ENCODE measurements around the gene MYO1B.

Gene MYO1B

DNA sequence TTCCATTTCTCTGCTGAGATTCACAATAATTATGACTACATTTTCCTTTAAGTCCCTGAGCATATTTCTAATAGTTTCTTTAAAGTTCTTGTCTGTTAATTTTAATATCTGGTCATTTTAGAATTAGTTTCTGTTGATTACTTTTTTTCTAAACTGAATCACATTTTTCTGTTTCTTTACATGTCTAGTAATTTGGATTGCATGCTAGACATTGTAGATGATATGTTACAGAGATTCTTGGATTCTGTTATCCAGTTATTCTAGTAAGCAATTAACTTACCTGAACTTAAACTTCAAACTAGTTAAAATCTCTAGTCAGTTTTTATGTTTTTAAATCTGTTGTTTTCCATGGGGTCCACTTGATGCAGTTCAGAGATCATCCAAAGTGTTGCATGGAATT lies 214.0 kb downstream of the MYO1B start:
- Mint-ChIP-seq H3K4me1 (ENCODE audit: low read depth) (no peaks in the 10 kb centered on the region), H3K9me3 (no peaks in the 10 kb centered on the region), H3K27me3 (ENCODE audit: low read depth) (peaks cover 4% of the 10 kb centered on the region), H3K36me3 (ENCODE audit: low read depth) (no peaks in the 10 kb centered on the region), H3K27ac (no peak overlapping the region), H3K4me3 (no peak overlapping the region)
- DNase-seq (ENCODE audit: low spot score): no peak

DNA sequence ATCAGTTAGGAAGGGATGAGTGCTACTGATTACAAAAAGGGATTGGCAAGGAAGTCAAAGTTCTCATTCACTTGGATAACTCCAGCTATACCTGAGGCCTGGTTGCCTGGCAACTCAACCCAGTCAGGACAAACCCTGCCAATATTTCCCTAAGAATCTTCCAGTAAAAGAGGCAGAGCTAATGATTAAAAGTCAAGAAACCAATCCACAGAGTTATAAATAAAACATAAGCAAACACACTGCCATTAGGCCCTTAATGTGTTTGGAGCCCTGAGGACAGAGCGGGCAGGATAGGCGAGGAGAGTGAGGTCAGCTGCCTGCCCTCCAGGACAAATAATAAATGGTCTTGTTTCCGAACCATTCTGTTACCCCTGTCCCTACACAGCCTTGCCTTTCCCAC lies 217.2 kb downstream of the MYO1B start:
- no peaks in the 10 kb centered on the region for H3K4me1 Mint-ChIP-seq (ENCODE audit: low read depth)
- no peaks in the 10 kb centered on the region for H3K9me3 Mint-ChIP-seq
- H3K27ac Mint-ChIP-seq: no peak overlapping the region
- no peak for DNase-seq (ENCODE audit: low spot score)
- no peak overlapping the region for H3K4me3 Mint-ChIP-seq
- H3K36me3 Mint-ChIP-seq (ENCODE audit: low read depth): no peaks in the 10 kb centered on the region
- peaks cover 4% of the 10 kb centered on the region for H3K27me3 Mint-ChIP-seq (ENCODE audit: low read depth)

DNA sequence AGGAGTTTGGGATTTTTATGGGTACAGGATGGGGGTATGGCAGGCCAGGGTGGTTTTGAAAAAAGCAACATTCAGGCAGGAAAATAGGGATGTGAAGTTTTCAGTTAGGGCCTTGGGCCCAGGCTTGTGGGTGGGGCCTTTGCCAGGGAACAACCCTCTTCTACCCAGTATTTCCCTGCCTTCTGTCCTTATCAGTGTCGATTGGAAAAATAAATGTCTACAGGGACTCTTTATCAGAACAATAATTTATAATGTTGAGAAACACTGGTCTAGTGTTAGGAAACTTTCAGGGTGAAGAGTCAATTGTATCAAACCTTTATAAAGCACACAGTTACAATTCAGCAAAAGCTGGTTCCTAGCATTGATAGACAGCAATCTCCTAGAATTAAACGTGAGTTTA lies 218.6 kb downstream of the MYO1B start:
- Mint-ChIP-seq H3K27ac (no peak overlapping the region), H3K36me3 (ENCODE audit: low read depth) (no peaks in the 10 kb centered on the region), H3K4me1 (ENCODE audit: low read depth) (no peaks in the 10 kb centered on the region), H3K27me3 (ENCODE audit: low read depth) (peaks cover 4% of the 10 kb centered on the region), H3K9me3 (no peaks in the 10 kb centered on the region), H3K4me3 (no peak overlapping the region)
- no peak for DNase-seq (ENCODE audit: low spot score)

DNA sequence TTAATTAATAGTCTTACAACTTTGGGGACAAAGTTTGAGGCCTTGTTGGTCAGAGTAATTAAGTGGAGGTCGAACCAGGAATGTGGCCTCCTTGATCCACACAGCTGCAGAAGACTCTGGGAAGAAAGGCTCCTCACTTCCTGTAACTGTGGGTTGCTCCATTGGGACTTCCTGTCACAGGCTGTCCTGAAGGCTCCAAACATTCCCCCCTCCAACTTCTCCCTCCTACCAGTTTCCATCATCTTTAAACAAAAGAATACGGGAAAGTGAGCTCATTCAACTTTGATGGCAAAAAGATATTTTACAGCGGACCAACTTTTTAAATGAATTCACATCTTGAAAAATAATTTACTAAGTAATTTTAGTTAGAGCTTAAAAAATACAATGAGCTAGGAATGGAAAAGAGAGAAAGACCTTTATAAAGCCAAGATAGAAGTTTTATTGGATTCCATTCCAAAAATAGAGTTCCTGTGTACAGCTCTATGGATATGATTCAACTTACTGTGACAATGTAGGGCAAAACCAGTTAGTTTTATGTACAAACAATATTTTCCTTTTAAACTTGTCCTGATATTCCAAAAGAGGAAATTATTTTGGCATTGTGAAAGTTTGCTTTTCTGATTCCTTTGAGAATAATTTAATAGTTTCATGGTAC lies 220.7 kb downstream of the MYO1B start:
- Mint-ChIP-seq H3K9me3 (no peaks in the 10 kb centered on the region), H3K27me3 (ENCODE audit: low read depth) (no peaks in the 10 kb centered on the region), H3K4me3 (no peak overlapping the region), H3K36me3 (ENCODE audit: low read depth) (no peaks in the 10 kb centered on the region), H3K27ac (no peak overlapping the region), H3K4me1 (ENCODE audit: low read depth) (no peaks in the 10 kb centered on the region)
- DNase-seq (ENCODE audit: low spot score): no peak

DNA sequence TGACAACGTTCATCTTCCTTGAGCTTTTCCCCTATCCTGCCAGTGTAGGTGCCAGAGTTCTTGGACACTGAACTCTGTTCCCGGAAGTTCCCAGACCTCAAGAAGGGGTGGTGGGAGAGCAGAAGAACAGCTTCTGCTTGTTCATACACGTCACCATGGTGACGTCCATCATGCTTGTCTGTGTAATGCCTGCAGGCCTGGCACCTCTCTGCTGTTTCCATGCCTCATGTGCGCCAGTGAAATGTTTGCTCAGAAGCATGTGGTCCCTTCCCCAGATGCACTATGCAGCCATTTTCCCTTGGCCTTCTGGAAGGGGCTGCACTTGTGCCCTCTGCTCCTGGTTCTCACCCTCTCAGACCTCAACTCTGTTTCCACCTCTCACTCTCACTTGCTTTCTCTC lies 221.9 kb downstream of the MYO1B start:
- H3K27ac Mint-ChIP-seq: no peak overlapping the region
- H3K27me3 Mint-ChIP-seq (ENCODE audit: low read depth): no peaks in the 10 kb centered on the region
- no peaks in the 10 kb centered on the region for H3K36me3 Mint-ChIP-seq (ENCODE audit: low read depth)
- H3K9me3 Mint-ChIP-seq: no peaks in the 10 kb centered on the region
- H3K4me3 Mint-ChIP-seq: no peak overlapping the region
- H3K4me1 Mint-ChIP-seq (ENCODE audit: low read depth): no peaks in the 10 kb centered on the region
- DNase-seq (ENCODE audit: low spot score): no peak

DNA sequence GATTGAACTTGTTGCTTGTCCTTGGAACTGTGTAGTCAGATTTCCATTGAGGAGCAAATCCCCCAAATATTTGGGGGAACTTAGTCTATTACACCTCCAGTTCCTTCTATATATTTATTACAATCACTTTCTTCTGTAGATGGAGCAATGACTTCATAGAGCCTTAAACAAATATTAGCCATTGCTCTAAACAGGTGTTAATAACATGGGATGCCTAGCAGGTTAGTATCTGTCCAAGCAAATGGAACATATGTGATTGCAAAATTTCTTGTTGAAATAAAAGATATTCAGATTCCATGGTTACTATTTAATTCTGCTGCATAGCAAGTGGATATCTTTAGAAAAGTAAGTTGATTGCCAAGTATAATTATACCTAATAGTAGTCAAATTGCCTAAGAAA lies 225.1 kb downstream of the MYO1B start:
- Mint-ChIP-seq H3K36me3 (ENCODE audit: low read depth) (no peaks in the 10 kb centered on the region), H3K9me3 (no peaks in the 10 kb centered on the region), H3K4me3 (no peak overlapping the region), H3K27ac (no peak overlapping the region), H3K4me1 (ENCODE audit: low read depth) (no peaks in the 10 kb centered on the region), H3K27me3 (ENCODE audit: low read depth) (no peaks in the 10 kb centered on the region)
- no peak for DNase-seq (ENCODE audit: low spot score)

DNA sequence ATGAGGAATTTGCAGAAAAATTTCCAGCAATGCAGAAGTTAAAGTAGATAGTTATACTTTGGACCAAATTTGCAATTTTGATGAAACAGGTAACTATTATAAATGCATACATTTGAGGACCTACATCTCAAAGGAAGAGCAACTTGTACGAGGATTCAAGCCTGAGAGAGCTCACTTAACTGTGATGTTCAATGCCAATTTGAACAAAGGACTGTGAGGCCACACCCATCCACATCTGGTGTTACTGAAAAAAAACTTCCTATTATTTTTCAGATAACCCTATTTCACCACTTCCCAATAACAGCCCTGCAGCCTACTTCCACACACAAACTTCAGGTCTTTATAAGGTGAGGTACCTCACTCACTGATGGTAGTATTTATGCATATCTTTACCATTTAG lies 229.3 kb downstream of the MYO1B start:
- Mint-ChIP-seq H3K27ac (no peak overlapping the region), H3K4me1 (ENCODE audit: low read depth) (no peaks in the 10 kb centered on the region), H3K9me3 (no peaks in the 10 kb centered on the region), H3K4me3 (no peak overlapping the region), H3K36me3 (ENCODE audit: low read depth) (no peaks in the 10 kb centered on the region), H3K27me3 (ENCODE audit: low read depth) (no peaks in the 10 kb centered on the region)
- DNase-seq (ENCODE audit: low spot score): no peak
